H4 (cell line): Measurements from ENCODE around the gene CCZ1B. TPM values are rescaled to one million over a fixed set of nuclear protein-coding genes. Genes with fewer than 3 reads are reported as not detected.
"Not testable (repeated sequence)": the region's sequence is repeated elsewhere in the genome, so short reads cannot be mapped to it uniquely, and the experiment has no call there.

Source experiments
- DNase-seq: peaks from one replicate; pipeline ENCODE4 v3.0.0-alpha.2; 2015; ENCODE audit warnings: low spot score
- total RNA-seq: library from RNA; depleted of rRNA; stranded (reverse); fragments of >200 nt; shearing (Covaris generic); gene quantifications from 2 replicates; pipeline ENCODE4 v1.2.3, GENCODE V29; 2014

The CCZ1B gene
- total RNA-seq, 1 experiment from 2014 or later, result 77.7 TPM

DNA sequence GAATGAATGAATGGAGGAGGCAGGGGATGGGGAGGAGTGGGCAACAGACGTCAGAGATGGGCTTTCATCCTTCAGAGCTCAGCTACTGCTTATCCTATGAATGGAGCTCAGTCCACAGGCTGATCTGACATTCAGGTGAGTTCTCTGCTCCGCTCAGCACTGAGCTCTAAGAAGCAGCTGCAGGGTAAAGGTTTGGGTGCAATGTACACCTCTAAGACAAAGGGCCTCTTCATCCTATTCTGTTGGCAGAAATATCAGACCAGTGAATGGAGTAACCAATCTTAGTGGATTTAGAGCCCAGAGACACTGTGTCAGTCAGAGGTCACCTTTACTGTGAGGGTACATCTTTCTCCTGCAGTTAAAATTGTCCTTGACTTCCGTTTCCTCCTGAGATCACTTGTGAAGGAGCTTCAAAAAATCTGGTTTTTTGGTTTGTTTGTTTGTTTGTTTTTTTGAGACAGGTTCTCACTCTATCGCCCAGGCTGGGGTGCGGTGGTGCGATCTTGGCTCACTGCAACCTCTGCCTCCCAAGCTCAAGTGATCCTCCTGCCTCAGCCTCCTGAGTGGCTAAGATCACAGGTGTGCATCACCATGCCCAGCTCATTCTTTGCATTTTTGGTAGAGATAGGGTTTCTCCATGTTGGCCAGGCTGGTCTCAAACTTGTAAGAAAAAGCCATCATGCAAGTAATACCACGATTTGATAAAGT lies 5.1 kb upstream of the CCZ1B start:
- DNase-seq, result no peak

DNA sequence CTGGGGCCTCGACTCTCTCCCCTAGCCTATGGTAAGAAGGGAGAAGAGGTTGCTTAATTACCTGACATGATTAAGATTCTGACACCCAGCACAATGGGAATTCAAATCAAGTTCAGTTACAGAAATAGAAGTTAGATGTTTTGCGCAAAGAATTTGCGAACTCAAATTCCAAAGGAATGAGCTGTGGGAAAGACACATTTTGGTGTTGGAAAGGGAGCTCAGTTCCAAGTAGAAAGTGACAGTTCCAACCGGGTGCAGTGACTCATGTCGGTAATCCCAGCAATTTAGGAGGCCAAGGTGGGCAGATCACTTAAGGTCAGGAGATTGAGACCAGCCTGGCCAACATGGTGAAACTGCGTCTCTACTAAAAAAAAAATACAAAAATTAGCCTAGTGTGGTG lies 4.0 kb upstream of the CCZ1B start:
- not testable (repeated sequence) for DNase-seq

DNA sequence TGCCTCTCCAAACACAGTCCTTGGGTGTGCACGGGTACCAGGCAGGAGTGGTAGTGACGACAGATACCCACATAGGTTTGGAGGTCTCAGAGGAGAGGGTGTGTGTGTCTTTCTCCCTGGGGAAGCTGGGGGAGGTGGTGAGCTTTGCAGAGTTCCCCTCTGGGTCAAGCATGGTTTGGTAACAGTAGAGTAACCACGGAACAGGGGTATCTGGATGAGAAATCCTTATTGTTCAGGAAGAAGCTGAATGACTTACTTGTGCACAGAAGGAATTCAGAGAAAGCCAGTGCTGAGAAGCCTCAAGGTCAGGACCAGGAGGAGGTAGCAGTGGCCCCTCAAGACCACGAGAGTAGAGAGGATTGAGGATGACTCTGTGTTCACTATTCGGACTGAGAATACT lies 3.5 kb upstream of the CCZ1B start:
- DNase-seq, result not testable (repeated sequence)

DNA sequence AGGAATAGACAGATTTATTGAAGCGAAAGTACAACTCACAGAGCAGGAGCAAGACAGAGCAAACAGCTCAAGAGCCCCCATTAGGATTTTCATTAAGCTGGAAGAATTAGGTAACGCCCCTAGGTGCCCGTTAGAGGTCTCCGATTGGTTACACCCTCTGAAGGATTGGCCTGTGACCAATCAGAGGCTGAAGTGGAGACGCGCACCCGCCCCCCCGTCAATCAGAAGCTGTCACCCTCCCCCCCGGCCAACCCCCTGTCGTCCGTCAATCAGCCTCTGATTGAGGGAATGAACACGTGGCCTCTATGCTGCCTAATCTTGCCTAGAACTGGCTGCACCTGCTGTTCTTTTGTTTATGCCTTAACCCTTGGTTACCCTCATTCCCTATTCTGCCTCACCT lies 1.1 kb upstream of the CCZ1B start:
- not testable (repeated sequence) for DNase-seq

DNA sequence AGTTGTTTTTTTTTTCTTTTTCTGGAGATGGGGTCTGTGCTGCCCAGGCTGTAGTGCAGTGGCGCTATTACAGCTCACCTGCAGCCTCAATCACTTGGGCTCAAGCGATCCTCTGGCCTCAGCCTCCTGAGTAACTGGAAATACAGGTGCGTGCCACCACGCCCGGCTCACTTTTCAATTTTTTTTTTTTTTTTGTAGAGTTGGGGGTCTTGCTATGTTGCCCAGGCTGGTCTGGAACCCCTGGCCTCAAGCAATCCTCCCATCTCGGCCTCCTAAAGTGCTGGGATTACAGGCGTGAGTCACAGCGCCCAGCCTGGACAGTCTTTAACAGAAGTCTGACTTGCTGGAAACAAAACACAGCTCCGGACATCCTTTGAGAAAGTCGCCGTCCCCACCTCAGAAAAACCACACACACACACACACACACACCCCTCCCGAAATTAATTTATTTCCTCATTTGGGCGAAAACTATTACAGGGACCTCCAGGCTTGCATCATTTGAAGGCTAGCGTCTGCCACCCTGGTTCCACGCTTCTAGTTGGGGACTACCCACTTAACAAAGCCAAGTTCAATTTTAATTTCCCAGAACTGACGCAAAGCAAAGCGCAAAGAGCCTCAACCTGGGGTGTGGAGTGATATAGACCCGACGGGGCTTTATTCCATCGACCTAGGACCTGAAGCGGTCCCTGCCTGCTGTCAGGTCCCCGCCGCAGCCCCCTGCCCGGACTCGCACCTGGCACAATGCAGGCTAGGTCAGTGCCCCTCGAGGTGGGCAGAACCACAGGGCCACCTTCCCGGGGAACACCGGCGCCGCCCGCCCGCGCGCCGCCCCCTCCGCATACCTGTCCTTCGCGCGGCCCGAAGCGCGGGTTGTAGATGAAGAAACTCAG lies 594 bp downstream of the CCZ1B start:
- DNase-seq, result not testable (repeated sequence)

DNA sequence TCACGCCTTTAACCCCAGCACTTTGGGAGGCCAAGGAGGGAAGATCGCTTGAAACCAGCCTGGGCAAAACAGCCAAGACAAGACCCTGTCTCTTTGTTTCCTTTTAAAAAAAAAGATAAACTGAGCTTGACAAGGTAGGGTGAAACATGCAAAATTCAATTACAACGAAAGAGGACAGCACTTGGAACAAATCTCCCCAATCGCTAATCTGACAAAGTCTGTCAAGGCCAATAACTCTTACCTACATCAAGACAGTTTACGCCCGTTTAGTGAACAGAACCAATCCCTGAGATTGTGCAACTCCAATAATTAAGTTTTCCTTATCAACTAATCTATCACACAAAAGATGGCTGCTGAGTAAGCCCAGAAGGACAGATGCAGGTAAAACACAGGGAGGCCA lies 4.5 kb downstream of the CCZ1B start:
- not testable (repeated sequence) for DNase-seq

DNA sequence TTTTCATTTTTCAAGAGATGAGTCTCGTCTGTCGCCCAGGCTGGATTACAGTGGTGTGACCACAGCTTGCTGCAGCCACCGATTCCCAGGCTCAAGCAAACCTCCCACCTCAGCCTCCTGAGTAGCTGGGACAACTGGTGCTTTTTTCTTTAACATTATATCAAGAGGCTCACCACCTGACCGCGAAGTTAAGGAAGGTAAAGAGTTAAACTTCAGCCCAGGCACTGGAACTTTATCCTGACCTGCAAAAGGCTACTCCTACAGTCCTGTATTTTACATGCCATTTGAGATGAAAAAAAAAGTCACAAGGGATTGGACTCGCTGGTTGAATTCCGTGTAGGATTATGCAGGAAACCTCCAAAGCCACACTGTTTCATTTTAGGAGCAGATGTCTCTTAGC lies 10.6 kb downstream of the CCZ1B start:
- DNase-seq, result not testable (repeated sequence)

- DNase-seq, result not testable (repeated sequence)
These were observed 13.1 kb downstream of the CCZ1B start for GRCh38 chr7:6813011-6813410.

- not testable (repeated sequence) for DNase-seq
These were observed 18.1 kb downstream of the CCZ1B start for GRCh38 chr7:6807959-6808358.

DNA sequence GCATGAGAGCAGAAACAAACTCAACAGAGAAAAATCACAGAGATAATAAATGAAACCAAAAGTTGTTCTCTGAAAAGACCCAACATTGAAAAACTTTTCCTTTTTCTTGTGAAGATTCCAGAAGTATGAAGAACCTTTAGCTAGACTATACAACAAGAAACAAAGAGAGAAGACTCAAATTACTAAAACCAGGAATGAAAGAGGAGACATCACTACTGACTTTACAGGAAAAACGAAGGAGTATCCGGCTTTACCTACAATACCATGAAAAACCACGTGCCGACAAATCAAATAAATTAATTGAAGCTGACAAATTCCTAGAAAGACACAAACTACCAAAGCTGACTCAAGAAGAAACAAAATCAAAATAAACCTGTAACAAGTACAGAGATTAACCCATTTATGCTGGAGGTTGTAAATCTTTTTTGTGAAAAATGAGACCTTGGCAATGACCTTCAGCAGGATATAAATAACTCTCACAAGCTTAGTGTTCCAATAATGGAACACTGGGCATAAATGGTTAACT lies 18.6 kb downstream of the CCZ1B start:
- DNase-seq, result not testable (repeated sequence)

GRCh38 chr7:6800331-6800730 lies 25.7 kb downstream of the CCZ1B start:
- DNase-seq, result not testable (repeated sequence)

DNA sequence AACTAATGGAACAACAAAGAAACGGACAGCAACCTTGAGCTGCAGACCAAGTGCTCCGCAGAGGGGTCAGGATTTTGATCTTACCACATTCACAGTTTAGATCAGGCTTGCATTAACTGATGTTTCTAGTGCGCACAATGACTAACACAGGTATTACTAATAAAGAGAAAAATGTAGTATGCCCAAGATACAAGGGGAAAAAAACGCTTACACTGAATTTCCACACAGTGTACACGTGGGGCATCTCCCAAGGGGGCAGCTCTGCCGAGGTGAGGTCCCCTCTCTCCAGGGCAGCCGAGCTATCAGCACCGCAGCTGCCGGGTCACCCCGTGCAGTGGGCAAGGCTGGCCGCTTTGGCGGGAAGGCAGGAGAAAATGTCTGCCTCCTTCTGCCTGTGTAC lies 26.2 kb downstream of the CCZ1B start:
- not testable (repeated sequence) for DNase-seq

DNA sequence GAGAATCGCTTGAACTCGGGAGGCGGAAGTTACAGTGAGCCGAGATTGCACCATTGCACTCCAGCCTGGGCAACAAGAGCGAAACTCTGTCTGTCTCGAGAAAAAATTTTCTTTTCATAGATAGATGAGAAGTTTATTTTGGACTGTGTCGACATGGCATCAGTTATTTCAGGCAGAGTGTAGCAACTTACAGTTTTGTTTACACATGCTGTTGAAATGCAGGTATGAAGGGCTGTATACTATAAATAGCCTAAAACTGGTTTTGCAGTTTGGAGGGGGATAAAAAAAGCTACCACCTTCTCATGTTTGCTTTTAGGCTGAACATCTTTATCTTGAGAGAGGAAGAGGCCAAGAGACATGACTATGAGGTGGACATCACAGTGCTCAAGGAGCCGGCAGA lies 28.0 kb downstream of the CCZ1B start:
- DNase-seq, result not testable (repeated sequence)

DNA sequence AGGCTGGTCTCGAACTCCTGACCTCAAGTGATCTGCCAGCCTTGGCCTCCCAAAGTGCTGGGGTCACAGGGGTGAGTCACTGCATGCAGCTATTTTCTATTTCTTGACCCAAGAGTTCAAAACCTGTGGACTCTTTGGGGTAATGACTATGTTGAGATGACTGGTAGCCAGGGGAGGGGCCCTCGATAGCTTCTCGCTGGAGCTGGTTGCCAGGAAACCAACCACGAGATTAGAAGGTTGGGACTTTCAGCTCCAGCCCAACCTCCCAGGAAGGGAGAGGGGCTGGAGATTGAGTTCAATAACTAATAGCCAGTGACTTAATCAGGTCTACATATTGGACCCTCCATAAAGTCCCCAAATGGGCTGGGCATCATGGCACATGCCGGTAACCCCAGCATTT lies 28.9 kb downstream of the CCZ1B start:
- not testable (repeated sequence) for DNase-seq

- DNase-seq, result not testable (repeated sequence)
These were observed 31.8 kb downstream of the CCZ1B start for GRCh38 chr7:6794276-6794675.

DNA sequence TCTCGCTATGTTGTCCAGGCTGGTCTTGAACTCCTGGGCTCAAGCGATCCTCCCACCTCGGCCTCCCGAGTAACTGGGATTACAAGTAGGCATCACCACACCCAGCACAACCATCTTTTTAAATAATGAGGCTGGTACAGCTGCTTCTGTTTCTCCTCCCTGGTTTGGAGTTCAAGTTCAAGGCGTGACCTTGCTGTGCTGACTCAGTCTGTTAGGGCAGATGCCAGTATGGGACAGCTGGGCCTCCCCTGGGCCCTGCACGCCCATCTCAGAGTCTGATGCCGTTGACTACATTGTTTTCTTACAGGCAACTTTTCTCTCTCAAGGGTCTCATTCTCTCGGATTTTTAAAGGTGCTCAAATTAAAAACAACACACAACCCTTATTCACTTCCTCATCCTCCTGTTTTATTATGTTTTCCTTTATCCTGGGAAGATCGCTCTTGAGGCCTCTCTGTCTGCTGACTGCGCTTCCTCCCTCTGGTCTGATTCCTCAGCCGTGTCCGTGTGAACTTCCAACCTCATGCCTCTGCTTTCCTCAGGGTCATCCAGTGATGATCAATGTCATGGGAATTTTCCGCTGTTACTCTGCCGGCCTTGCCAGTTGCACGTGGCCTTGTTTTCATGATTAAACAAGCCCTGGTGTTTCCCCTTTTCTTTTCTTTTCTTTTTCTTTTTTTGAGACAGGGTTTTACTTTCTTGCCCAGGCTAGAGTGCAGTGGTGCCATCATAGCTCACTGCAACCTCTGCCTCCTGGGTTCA lies 33.8 kb downstream of the CCZ1B start:
- peak; percentile 5 for DNase-seq

DNA sequence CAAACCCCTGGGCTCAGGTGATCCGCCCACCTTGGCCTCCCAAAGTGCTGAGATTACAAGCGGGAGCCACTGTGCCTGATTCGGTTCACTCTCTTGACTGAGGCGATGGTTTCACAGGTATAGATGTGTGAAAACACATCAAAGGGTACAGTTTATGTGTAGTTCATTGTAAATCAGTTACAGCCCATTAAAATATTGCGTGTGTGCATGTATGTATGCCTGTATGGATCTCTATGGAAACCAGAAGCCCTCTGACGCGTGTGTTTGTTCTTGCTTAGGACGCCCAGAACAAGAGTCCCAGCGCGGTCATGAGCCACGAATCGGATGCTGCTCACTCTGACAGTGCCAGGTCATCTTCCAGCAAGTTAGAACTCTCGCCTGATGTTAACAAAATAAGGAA lies 36.7 kb downstream of the CCZ1B start:
- DNase-seq, result not testable (repeated sequence)

DNA sequence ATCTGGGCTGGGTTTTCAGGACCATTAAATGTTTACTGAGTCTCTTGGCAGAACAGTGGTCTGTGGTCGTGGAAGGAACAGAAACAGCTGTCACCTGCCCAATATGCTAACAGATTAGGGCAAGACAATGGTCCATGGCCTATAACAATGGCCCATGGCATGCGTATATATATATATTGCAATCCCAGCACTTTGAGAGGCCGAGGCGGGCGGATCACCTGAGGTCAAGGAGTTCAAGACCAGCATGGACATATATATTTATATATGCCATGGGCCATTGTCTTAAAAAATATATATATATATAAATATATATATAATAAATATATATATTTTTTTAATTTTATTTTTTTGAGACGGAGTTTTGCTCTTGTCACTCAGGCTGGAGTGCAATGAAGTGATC lies 44.5 kb downstream of the CCZ1B start:
- DNase-seq, result not testable (repeated sequence)

- not testable (repeated sequence) for DNase-seq
These were observed 64.9 kb downstream of the CCZ1B start for GRCh38 chr7:6761186-6761585.

DNA sequence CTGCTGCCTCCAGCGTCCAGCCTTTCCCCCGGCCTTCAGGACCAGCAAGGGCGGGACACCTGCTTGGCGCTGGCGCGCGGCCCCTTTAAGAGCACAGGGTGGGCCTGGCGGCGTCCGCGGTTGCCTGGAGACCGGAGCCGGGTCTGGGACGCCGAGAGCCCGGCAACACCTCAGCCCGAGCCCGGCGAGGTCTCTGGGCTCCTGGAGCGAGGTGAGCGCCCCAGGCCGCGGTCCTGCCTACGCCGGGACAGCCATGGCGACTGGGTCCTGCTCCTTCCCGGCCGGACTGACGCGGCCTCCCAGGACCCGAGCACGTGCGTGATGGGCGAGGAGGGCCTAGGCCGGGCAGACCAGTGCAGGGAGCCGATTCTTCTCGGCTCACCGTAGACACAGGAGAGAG lies 72.1 kb downstream of the CCZ1B start, which contains the start of gene RSPH10B2:
Gene RSPH10B2, plus strand, starts transcription at position 140 of the 400 bp plus-strand sequence. CDS start 3,575 bp downstream, outside the sequence.
- not testable (repeated sequence) for DNase-seq

- not testable (repeated sequence) for DNase-seq
These were observed 75.9 kb downstream of the CCZ1B start for GRCh38 chr7:6750173-6750572.

DNA sequence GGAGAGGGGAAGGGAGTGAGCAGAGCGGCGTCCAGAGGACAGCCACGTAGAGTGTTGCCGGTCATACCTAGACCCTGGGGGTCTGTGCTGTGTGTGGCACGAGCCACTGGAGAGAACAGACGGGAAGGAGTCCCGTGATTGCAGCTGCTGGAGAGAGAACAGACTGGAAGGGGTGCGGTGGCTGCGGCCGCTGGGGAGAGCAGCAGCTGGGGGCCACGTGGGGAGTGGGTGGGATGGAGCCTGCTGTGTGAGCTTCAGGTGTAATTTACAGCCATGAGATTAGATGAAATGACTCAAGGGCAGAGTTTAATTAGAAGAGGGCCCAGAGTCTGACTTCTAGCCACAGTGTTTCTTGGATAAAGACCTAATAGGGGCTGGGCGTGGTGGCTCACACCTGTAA lies 76.7 kb downstream of the CCZ1B start:
- not testable (repeated sequence) for DNase-seq
